Measurements from ENCODE around the gene NSMF. TPM values are rescaled to one million over a fixed set of nuclear protein-coding genes. Genes with fewer than 3 reads are reported as not detected.

Gene NSMF
- total and polyA plus RNA-seq, 10 of the 15 experiments (the other 5 are each of a cell fraction or from before 2014, with no cell fraction given): 0.13 to 44.3 (median 13.4) TPM

DNA sequence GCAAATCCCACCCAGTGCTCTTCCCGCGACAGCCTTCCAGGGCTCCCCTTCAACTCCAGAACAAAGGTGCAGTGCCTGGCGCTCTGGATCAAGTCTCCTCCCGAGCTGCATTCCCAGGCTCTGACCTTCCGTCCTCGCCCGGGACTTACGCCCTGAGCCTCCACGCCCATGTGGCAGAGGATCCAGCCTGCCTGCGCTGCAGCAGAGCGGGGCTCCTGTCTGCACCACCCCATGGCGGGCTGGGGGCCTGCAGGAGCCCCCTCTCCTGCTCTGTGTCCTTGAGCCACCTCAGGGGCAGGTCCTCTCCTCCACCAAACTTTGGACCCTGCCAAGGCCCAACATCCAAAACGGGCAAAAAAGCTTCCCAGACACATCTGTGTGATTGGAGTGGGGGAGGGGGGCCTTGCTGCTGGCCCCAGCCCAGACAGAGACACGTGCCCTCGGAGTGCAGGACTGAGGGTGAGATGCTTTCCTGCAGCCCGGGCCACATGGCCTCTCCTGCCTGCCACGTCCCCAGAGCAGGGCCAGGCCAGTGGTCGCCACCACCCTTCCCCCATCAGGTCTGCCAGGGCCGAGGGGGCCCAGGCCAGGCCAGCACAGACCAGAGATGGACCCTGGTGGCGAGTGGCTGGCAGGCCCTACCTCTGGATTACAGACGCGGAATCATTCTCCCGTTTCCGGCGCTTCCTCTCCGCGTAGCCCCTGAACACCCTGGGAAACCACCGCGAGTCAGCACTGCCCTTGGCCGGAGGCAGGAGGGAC lies 4.4 kb downstream of the NSMF start (continued):
- no peak for TF ChIP-seq SREBF1 (IDR thresholded peaks at IDR 0.05; ENCODE audit: low read length)
- no peak for TF ChIP-seq CBFB (IDR thresholded peaks at IDR 0.05; ENCODE audit: low read depth)

DNA sequence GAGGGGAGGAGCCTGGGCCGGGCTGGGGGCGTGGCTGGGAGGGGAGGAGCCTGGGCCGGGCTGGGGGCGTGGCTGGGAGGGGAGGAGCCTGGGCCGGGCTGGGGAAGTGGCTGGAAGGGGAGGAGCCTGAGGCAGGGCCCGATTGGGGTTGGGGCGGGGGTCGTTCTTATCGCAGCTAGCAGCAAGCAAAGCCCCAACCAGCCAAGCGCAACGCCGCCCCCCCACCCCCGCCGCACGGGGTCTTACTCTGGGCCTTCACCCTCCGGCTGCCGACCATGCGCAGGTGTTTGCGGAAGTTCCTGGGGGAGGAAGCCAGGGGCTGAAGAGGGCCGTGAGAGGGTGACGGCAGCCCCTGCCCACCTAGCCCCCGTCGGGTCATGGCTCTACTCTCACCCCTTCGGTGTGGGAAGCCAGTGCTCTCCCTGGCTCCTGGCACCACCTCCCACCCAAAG lies 5.0 kb downstream of the NSMF start:
- Histone ChIP-seq H3K9ac (ENCODE audit: control insufficient read depth, insufficient read depth, low read length) (peak overlapping the region; percentile 64; the same call in 1 of the 2 replicates), H3K4me3 (peak overlapping the region; percentile 78), H3K4me1 (ENCODE audit: control insufficient read depth, insufficient read depth, low read length) (peaks cover 14% of the 10 kb centered on the region), H3K9me3 (replicated peaks; ENCODE audit: control insufficient read depth, insufficient read depth, low read length) (no peaks in the 10 kb centered on the region), H3K4me2 (ENCODE audit: control insufficient read depth, insufficient read depth) (peak overlapping the region; percentile 97), H3K79me2 (ENCODE audit: control insufficient read depth, insufficient read depth, low read length) (peaks cover 9% of the 10 kb centered on the region), H3K36me3 (ENCODE audit: control insufficient read depth in 2 of 2, insufficient read depth in 2 of 2, low read length in 1 of 2) (no peaks in the 10 kb centered on the region), H3K27ac (ENCODE audit: control insufficient read depth, insufficient read depth) (peak overlapping the region; percentile 58; the same call in 1 of the 2 replicates), H4K20me1 (ENCODE audit: control insufficient read depth, insufficient read depth) (no peaks in the 10 kb centered on the region), H2AFZ (ENCODE audit: control insufficient read depth, low read depth, low read length) (peak overlapping the region; percentile 72), H3K27me3 (replicated peaks in 1 of 2; ENCODE audit: control insufficient read depth in 2 of 2, insufficient read depth in 2 of 2, low read length in 1 of 2) (no peaks in the 10 kb centered on the region)
- ChIA-PET RAD21 (ENCODE audit: unreplicated experiment) (no interaction called here), CTCF (interaction anchor here (0.6 kb wide), 2 partner anchors 84 to 217 kb away, joined by 3 read pairs; no protein-coding TSS in a partner anchor), SMC1A (ENCODE audit: uncharacterized antibody, unreplicated experiment) (no interaction called here), POLR2A (interaction anchor here (0.6 to 1.1 kb wide), 2 partner anchors 31 to 215 kb away, joined by 4 to 5 read pairs; partner anchors contain the start of genes EXD3 and NOXA1)
- WGBS (ENCODE audit: insufficient coverage, insufficient replicate concordance, low lambda C conversion rate, missing lambda C conversion rate): 3% methylated on average over 17 of the region's 24 CpGs
- intact Hi-C loops (cut with micrococcal nuclease; ENCODE audit: unreplicated experiment) (no loop called here), in situ Hi-C loops (cut with MboI) (no loop called here)
- TF ChIP-seq TARDBP (IDR thresholded peaks at IDR 0.05; ENCODE audit: borderline replicate concordance) (no peak), PAX5 (IDR thresholded peaks at IDR 0.05; ENCODE audit: borderline replicate concordance, low read depth, low read length) (no peak), EGR1 (IDR thresholded peaks at IDR 0.05; ENCODE audit: borderline replicate concordance in 1 of 2, low read depth in 2 of 2, low read length in 2 of 2) (peak in 1 of 2 experiments; percentile 7; a peak in 1 of 3 replicates), SPI1 (IDR thresholded peaks at IDR 0.05; ENCODE audit: borderline replicate concordance, insufficient read depth, low read depth, low read length) (peak; percentile 32; the same call in 1 of the 2 replicates)
- TF ChIP-seq, protein P1, sequence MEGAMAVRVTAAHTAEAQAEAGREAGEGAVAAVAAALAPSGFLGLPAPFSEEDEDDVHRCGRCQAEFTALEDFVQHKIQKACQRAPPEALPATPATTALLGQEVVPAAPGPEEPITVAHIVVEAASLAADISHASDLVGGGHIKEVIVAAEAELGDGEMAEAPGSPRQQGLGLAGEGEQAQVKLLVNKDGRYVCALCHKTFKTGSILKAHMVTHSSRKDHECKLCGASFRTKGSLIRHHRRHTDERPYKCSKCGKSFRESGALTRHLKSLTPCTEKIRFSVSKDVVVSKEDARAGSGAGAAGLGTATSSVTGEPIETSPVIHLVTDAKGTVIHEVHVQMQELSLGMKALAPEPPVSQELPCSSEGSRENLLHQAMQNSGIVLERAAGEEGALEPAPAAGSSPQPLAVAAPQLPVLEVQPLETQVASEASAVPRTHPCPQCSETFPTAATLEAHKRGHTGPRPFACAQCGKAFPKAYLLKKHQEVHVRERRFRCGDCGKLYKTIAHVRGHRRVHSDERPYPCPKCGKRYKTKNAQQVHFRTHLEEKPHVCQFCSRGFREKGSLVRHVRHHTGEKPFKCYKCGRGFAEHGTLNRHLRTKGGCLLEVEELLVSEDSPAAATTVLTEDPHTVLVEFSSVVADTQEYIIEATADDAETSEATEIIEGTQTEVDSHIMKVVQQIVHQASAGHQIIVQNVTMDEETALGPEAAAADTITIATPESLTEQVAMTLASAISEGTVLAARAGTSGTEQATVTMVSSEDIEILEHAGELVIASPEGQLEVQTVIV (IDR thresholded peaks at IDR 0.05; ENCODE audit: borderline replicate concordance, partially characterized antibody): peak; percentile 38
- DNase-seq (ENCODE audit: low read depth, low spot score) (no peak), FAIRE-seq (no peak), ATAC-seq (peak; percentile 62)
- no TSS peak for BruUV-seq (replicated peaks)
